KOPT-K1 (cell line): ENCODE data around the gene BMP7.

Experiments
- H3K27ac ChIP-seq: fragments of 200-600 bp; sonication (generic); 2 replicates; pipeline ENCODE4 v1.5.1; 2016; ENCODE audit warnings: antibody characterized with exemption, mild to moderate bottlenecking, low read depth, low read length; ENCODE audit not compliant: poor library complexity, severe bottlenecking
- H3K36me3 ChIP-seq: fragments of 200-600 bp; sonication (generic); 2 replicates; pipeline ENCODE4 v1.5.1; 2017; ENCODE audit warnings: antibody characterized with exemption, mild to moderate bottlenecking, low read length, moderate library complexity; ENCODE audit not compliant: insufficient read depth
- H3K9me3 ChIP-seq: fragments of 200-600 bp; sonication (generic); 2 replicates; pipeline ENCODE4 v1.5.1; 2017; ENCODE audit warnings: antibody characterized with exemption, low read length, mild to moderate bottlenecking; ENCODE audit not compliant: insufficient read depth, poor library complexity, severe bottlenecking

Gene BMP7

DNA sequence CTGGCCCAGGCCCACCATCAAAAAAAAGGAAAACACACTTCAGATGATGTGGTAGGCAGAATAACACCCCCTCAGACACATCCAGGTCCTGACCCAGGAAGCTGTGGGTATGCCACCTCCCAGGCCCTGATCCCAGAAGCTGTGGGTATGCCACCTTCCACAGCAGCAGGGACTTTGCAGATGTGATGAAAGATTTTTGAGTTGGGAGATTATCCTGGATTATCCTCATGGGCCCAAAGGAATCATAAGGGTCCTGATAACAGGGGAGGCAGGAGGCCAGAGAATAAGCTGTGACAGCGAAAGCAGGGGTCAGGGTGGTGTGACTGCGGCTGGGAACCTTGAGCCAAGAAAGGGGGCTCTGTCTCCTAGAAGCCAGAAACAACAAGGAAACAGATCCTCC lies 55.0 kb downstream of the BMP7 start:
- no peaks in the 10 kb centered on the region for H3K36me3 ChIP-seq
- H3K27ac ChIP-seq: no peak overlapping the region
- peaks cover 11% of the 10 kb centered on the region for H3K9me3 ChIP-seq

DNA sequence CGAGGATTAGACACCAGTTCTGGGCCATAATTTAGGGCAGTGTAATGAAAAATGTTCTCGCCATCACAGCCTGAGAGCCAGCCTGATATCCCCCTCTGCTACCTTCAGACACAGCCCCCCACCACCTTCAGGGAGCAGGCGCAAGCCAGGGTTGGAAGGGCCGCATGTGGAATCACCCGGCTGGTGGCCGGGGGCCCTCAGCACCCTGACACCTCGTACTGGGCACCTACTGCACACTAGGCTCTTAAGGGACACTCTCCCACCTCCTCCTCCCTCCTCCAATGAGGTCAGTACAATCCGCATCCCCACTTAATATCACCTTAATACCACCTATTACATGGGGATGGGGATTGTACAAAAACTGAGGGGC lies 55.5 kb downstream of the BMP7 start:
- H3K27ac ChIP-seq: no peak overlapping the region
- H3K36me3 ChIP-seq: no peaks in the 10 kb centered on the region
- peaks cover 11% of the 10 kb centered on the region for H3K9me3 ChIP-seq

DNA sequence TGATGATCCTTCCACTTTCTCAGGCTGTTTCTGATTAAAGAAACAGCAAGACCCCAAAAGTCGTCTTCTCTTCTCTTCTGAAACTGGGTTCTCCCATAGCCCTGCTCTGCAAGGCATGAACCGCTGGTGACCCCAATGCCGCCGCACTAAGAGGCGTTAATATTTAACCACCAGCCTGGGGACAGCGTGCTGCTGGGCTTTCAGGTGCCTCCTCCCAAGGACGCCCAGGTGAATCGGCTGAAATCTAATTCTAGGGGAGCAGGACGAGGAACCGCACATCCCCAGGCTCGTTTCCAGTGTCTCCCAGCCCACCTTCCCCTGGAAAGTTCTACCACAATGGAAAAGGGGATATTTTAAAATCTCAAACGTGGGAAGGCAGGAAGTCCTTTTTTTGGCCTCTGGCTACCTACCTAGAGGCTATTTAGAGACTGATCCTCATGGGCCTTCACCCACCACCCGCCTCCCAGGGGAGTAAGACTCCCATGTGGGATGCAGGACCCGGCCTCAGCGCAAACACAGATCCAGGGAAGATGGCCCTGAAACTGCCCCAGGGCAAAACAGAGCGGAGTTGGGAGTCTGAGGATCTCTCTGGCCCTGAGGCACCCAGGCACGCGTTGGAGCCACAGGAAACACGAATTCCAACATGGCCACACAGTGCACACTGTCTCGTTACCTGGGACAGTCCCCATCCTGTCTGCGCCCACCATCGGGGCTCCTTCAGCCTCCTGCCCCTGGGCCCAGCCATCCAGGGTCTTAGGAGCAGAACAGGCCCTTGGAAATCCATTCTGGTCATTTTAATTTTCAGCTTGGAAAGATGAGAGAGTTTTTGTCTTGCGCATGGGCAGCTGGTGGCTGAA lies 56.2 kb downstream of the BMP7 start:
- Histone ChIP-seq H3K36me3 (no peaks in the 10 kb centered on the region), H3K9me3 (peaks cover 11% of the 10 kb centered on the region), H3K27ac (no peak overlapping the region)

DNA sequence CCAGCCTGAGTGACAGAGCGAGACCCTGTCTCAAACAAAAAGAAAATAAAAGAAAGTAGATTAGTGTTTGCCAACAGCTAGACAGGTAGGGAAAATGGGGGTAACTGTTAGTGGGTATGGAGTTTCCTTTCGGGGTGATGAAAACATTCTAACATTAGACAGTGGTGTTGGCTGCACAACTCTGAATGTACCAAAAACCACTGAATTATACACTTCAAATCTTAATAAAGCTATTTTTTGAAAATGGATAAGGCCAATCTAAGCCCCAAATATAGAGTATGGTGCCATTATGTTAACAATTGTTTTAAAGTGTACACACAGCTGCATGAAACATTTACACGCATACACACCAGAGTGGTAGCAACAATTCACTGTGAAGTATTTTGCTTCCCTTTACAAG lies 57.0 kb downstream of the BMP7 start:
- Histone ChIP-seq H3K36me3 (no peaks in the 10 kb centered on the region), H3K9me3 (peaks cover 11% of the 10 kb centered on the region), H3K27ac (no peak overlapping the region)

DNA sequence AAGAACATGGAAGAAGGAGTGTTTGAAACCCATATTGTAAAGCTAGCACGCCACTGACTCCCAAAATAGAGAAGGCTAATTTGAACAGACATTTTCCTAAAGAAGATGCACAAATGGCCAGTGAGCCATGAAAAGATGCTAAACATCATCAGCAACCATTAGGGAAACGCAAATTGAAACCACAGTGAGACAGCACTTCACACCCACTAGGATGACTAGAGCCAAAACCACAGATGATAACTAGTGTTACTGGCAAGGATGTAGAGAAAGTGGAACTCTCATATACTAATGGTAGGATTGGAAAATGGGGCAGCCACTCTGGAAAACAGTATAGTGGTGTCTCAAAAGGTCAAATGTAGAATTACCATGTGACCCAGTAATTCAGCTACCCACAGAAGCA lies 58.2 kb downstream of the BMP7 start:
- Histone ChIP-seq H3K9me3 (peaks cover 11% of the 10 kb centered on the region), H3K36me3 (no peaks in the 10 kb centered on the region), H3K27ac (no peak overlapping the region)

DNA sequence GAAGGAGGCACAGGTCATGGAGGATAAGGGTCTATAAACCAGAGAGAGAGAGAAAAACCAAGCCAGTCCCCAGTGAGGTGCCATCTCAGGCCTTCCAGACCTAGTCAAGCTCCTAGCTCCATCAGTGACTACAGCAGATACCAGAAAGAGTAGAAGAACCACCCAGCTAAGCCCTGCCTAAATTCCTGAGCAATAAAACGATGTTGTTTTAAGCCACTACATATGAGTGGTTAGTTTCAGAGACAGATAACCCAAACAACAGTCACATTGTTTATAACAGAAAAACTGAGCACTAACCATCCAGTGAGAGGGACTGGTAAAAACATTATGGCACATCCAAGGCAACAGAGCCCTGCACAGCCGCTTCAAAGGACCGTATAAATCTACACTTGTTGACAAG lies 59.2 kb downstream of the BMP7 start:
- no peaks in the 10 kb centered on the region for H3K36me3 ChIP-seq
- H3K9me3 ChIP-seq: peaks cover 11% of the 10 kb centered on the region

DNA sequence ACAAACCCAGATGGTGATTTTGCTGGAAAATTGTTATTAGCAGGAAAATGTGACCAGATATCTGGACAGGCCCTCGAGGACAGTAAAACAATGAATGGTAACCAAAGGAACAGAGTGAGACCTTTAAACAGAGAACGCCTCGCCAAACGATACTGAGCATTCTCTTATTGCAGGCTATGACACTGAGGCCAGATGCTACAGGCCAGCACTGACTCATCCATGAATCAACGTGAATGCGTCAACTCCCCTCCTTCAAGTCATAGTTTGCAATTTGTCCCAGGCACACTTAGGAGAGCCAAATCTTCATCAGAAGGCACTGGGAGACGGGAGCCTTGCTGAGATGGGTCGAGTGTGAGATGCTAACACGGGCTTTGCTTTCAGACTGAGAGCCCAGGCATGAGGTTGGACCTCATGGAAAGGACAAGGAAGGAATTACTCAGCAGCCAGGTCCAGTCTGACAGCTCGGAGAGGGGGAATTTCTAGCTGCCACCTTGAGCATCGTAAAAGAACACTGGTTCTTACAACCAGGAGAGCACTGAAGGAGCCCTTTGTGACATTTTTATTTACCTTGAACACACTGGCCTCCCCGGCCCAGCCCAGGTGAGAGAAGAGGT lies 60.7 kb downstream of the BMP7 start:
- no peaks in the 10 kb centered on the region for H3K36me3 ChIP-seq
- peaks cover 11% of the 10 kb centered on the region for H3K9me3 ChIP-seq

More for the DNA sequence above, 59.2 kb downstream of the BMP7 start:
- H3K27ac ChIP-seq: no peak overlapping the region

DNA sequence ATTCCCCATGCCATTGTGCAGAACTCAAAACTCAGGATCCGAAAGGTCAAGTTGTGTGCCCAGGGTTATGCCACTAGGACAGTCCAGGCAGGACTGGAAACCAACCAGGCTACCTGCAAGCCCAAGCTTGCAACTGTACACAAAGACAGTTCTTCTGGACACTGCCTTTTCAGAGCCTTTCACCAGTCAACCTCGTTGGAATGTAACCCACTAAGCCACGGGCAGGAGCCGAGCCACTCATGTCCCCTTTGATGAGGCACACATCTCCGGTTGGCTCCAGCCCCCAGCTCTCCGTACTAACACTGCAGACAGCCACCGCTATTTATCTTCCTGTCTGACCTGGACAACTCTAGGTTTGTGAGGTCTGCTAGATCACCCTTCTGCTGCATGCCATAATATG lies 62.5 kb downstream of the BMP7 start:
- H3K27ac ChIP-seq: no peak overlapping the region
- no peaks in the 10 kb centered on the region for H3K36me3 ChIP-seq
- peaks cover 11% of the 10 kb centered on the region for H3K9me3 ChIP-seq

More for the DNA sequence above, 60.7 kb downstream of the BMP7 start:
- H3K27ac ChIP-seq: no peak overlapping the region

DNA sequence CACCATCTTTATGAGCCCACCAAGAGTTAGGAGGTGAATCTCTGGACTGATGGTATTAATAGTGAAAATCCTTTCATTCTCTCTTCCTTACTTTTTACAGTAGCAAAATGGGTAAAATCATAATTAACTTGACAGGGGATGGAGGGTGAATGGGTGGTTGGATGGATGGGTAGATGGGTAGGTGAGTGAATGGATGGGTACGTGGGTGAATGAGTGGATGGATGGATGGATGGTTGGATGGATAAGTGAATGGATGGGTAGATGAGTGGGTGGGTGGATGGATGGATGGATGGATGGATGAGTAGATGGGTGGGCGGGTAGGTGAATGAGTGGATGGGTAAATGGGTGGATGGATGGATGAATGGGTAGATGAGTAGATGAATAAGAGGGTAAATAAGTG lies 63.2 kb downstream of the BMP7 start:
- Histone ChIP-seq H3K9me3 (peaks cover 11% of the 10 kb centered on the region), H3K36me3 (no peaks in the 10 kb centered on the region), H3K27ac (no peak overlapping the region)

DNA sequence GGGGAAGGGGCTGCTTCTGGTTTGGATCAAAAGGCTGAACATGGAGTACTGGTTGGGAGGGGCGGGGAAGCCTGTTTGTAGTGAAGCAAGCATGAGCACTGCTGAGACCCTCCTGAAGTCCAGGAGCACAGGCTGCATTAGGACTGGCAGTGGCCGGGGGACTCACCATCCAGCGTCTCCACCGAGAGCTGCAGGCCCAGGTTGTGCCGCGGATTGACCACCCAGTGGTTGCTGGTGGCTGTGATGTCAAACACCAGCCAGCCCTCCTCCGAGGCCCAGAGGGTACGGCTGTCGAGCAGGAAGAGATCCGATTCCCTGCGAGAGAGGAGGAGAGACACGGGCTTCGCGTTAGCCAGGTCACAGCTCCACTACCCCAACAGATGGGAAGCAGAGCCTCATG lies 64.1 kb downstream of the BMP7 start:
- H3K9me3 ChIP-seq: peaks cover 9% of the 10 kb centered on the region
- H3K27ac ChIP-seq: no peak overlapping the region
- no peaks in the 10 kb centered on the region for H3K36me3 ChIP-seq

DNA sequence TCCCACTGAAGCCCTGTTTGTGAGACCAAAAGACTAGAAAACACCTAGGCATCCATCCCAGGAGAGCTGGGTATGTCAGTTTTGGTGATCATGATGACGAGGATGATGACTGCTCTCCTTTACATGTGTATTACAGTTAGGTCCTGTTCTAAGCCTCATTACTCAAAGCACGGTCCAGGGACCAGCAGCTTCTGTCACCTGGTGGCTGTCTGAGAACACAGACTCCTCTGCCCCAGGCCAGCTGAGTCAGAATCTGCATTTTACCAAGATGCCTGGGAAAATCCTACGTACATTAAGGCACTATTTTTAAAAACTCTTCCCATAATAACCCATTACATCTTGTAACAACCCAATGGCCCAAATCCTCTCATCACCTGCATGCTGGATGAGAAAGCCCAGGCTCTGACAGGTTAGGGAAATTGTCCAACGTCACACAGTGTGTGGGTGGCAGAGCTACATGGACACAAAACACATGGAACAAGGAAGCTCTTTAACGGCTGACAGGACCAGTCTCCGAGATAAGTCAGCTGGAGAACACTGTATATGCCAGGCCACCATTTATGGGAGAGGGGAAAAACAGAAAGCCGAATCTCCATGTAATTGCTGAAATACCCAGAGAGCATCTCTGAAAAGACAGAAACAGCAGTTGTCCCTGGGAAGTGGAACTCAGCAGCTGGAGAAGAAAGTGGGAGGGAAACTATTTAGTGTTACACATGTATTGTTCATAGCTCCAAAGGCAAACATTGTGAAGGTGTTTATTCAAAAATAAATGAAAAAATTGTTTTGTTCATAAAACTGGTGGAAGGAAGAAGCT lies 65.4 kb downstream of the BMP7 start:
- Histone ChIP-seq H3K9me3 (no peaks in the 10 kb centered on the region), H3K36me3 (no peaks in the 10 kb centered on the region), H3K27ac (no peak overlapping the region)

DNA sequence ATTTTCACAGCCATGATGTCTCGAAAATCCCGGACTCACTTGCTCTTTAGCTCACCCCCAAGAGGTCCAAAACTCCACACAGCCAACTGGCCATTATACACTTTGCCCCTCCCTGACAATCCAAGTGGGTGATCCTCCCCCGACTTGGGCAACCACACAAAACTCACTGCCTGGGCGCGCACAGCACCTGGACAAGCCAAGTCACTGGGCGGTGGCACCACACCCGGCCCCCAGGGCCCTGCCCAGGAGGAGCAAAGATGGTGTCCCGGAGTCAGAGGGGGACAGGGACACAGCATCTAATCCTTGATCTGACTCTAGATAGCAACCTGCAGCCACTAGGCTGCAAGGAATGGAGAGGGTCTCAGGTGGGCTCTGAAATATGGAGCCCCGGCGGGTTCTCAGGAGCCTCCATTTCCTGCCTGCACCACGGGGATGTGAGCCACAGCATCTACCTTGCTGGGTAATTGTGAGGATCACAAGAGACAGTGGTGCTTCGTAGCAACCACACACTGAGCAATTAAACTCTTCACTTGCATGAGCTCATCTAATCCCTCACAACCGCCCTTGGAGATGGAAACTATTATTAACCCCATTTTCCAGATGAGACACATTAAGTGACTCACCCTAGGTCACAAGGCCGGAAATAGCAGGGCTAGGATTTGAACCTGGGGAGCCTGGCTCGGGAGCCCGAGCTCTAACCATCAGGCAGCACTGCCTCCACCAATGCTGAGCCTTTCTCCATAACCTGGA lies 66.6 kb downstream of the BMP7 start:
- Histone ChIP-seq H3K27ac (no peak overlapping the region), H3K9me3 (no peaks in the 10 kb centered on the region), H3K36me3 (no peaks in the 10 kb centered on the region)

DNA sequence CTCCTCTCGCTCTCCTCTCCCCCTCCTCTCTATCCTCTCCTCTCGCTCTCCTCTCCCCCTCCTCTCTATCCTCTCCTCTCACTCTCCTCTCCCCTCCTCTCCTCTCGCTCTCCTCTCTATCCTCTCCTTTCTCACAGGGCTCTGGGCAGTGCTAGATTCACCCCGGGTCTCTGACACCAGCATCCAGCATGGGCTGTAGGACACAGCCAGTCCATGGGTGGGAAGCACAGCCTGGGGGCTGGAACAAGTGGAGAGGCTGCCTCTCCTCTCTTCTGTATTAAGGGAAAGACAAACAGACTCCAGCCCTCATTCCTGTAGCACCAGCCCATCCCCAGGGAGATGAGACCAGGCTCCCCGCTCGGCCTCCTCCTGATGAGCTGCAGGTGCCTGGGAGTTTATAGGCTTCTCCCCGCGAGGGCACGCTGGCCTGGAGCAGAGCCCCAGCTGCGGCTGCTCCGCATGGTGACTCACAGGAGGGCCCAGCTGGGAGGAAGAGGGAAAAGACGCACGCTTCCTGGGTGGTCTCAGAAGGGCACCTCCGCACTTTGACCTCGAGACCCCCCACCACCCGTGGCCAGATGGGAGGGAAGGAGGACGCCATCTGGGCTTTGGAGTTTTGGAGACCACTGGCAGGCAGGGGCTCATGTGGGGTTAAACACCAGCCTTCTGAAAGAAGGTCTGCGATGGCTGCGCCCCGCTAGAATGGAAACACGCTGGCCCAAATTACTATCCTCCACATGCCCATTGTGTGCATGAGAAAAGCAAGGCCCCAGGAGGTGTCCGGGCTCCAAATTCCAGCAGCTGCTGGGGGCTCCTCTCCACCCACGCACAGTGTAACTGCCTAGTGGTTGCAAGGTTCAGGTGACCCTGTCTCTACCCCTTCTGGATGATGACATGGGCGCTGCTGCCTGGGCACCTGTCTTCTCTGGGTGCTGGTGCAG lies 68.0 kb downstream of the BMP7 start:
- no peak overlapping the region for H3K27ac ChIP-seq
- no peaks in the 10 kb centered on the region for H3K9me3 ChIP-seq

More for the DNA sequence above, 68.0 kb downstream of the BMP7 start:
- H3K36me3 ChIP-seq: no peaks in the 10 kb centered on the region
